ENCODE data around the gene ADAMTS19.
A peak's percentile ranks its signal among the peaks of the same experiment; 100 is the strongest.

The ADAMTS19 gene

DNA sequence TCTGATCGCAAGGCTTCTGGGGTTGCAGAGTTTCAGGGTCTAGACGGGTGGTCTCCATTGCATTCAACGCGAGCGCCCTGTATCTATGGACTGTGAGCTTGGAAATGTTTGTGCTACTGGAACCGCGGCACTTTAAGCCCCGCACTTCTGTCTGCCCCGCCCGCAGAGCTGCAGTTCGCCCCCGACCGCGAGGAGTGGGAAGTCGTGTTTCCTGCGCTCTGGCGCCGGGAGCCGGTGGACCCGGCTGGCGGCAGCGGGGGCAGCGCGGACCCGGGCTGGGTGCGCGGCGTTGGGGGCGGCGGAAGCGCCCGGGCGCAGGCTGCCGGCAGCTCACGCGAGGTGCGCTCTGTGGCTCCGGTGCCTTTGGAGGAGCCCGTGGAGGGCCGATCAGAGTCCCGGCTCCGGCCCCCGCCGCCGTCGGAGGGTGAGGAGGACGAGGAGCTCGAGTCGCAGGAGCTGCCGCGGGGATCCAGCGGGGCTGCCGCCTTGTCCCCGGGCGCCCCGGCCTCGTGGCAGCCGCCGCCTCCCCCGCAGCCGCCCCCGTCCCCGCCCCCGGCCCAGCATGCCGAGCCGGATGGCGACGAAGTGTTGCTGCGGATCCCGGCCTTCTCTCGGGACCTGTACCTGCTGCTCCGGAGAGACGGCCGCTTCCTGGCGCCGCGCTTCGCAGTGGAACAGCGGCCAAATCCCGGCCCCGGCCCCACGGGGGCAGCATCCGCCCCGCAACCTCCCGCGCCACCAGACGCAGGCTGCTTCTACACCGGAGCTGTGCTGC, 1.0 kb downstream of the ADAMTS19 start (continued):
- no peak for TF ChIP-seq OSR1 (CRISPR knock-in tag; IDR thresholded peaks at IDR 0.05)
- TF ChIP-seq ZC3H10 (CRISPR knock-in tag; IDR thresholded peaks at IDR 0.05), result no peak
- no peak for TF ChIP-seq BACH2 (CRISPR knock-in tag; IDR thresholded peaks at IDR 0.05; ENCODE audit: borderline replicate concordance)

DNA sequence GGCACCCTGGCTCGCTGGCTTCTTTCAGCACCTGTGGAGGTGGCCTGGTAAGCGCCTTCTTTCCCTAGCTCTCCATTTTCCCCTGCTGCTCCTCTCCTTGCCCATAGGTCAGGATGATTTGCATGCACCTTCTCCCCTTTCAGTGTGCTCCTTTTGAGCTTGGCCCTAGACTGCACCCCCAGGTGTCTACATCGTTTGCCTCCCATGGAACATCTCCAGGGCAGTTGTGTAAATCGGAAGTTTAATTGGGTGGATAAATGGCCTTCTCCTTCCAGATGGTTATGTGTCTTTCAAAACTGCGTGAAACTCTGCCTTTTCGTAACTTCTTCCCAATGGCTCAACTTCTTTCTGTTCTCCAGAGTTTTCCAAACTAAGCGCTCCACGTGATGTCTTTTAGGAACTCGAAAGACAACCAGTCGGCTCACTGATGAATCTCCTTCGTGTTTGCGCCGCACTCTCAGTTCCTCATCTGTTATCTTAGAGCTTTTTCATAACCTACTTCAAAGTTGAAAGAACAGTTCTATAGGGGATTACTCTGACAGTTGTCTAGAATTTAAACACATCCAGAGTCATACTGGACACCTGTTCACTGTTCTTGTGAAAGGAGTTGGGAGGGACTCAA, 1.7 kb downstream of the ADAMTS19 start:
- TF ChIP-seq ISL1 (CRISPR knock-in tag; IDR thresholded peaks at IDR 0.05) (no peak), SNAI2 (CRISPR knock-in tag; IDR thresholded peaks at IDR 0.05) (no peak), ZC3H10 (CRISPR knock-in tag; IDR thresholded peaks at IDR 0.05) (no peak), OSR1 (CRISPR knock-in tag; IDR thresholded peaks at IDR 0.05) (no peak), ZFP3 (CRISPR knock-in tag; IDR thresholded peaks at IDR 0.05) (no peak), BACH2 (CRISPR knock-in tag; IDR thresholded peaks at IDR 0.05; ENCODE audit: borderline replicate concordance) (no peak), RARB (CRISPR knock-in tag; IDR thresholded peaks at IDR 0.05) (no peak)
- TF ChIP-seq, protein P1, sequence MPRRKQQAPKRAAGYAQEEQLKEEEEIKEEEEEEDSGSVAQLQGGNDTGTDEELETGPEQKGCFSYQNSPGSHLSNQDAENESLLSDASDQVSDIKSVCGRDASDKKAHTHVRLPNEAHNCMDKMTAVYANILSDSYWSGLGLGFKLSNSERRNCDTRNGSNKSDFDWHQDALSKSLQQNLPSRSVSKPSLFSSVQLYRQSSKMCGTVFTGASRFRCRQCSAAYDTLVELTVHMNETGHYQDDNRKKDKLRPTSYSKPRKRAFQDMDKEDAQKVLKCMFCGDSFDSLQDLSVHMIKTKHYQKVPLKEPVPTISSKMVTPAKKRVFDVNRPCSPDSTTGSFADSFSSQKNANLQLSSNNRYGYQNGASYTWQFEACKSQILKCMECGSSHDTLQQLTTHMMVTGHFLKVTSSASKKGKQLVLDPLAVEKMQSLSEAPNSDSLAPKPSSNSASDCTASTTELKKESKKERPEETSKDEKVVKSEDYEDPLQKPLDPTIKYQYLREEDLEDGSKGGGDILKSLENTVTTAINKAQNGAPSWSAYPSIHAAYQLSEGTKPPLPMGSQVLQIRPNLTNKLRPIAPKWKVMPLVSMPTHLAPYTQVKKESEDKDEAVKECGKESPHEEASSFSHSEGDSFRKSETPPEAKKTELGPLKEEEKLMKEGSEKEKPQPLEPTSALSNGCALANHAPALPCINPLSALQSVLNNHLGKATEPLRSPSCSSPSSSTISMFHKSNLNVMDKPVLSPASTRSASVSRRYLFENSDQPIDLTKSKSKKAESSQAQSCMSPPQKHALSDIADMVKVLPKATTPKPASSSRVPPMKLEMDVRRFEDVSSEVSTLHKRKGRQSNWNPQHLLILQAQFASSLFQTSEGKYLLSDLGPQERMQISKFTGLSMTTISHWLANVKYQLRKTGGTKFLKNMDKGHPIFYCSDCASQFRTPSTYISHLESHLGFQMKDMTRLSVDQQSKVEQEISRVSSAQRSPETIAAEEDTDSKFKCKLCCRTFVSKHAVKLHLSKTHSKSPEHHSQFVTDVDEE (CRISPR knock-in tag; IDR thresholded peaks at IDR 0.05), result no peak
- TF ChIP-seq, protein P2, sequence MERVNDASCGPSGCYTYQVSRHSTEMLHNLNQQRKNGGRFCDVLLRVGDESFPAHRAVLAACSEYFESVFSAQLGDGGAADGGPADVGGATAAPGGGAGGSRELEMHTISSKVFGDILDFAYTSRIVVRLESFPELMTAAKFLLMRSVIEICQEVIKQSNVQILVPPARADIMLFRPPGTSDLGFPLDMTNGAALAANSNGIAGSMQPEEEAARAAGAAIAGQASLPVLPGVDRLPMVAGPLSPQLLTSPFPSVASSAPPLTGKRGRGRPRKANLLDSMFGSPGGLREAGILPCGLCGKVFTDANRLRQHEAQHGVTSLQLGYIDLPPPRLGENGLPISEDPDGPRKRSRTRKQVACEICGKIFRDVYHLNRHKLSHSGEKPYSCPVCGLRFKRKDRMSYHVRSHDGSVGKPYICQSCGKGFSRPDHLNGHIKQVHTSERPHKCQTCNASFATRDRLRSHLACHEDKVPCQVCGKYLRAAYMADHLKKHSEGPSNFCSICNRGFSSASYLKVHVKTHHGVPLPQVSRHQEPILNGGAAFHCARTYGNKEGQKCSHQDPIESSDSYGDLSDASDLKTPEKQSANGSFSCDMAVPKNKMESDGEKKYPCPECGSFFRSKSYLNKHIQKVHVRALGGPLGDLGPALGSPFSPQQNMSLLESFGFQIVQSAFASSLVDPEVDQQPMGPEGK (CRISPR knock-in tag; IDR thresholded peaks at IDR 0.05; ENCODE audit: borderline replicate concordance), result no peak
- TF ChIP-seq, protein P3, sequence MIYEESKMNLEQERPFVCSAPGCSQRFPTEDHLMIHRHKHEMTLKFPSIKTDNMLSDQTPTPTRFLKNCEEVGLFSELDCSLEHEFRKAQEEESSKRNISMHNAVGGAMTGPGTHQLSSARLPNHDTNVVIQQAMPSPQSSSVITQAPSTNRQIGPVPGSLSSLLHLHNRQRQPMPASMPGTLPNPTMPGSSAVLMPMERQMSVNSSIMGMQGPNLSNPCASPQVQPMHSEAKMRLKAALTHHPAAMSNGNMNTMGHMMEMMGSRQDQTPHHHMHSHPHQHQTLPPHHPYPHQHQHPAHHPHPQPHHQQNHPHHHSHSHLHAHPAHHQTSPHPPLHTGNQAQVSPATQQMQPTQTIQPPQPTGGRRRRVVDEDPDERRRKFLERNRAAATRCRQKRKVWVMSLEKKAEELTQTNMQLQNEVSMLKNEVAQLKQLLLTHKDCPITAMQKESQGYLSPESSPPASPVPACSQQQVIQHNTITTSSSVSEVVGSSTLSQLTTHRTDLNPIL (CRISPR knock-in tag; IDR thresholded peaks at IDR 0.05; ENCODE audit: low read depth), result no peak
- ATAC-seq, result no peak

DNA sequence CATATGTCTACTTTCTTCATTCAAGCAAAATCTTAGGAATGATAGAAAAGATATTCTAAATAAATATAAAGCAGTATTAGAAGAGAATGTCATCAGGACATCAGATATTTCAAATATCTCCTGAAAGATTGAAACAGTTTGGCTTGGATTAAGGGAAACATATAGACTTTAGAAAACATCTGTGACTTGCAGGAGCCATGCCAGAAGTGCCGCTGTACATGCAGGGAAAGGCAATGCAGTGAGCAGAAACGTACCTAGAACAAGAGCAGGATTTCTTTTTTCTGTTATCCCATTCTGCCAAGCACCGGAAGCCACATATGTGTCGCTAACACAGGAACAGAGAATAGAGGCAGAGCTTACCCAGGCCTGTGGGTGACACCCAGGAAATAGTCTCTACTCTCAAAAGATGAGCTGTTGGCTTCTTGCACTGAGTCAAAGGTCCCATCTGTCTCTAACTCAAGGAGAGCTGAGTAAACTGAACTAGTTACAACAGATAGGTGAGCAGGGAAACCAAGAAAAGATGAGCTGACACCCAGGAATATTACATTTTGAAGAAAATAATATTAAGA, 5.8 kb downstream of the ADAMTS19 start:
- ATAC-seq, result no peak
- TF ChIP-seq ISL1 (CRISPR knock-in tag; IDR thresholded peaks at IDR 0.05), result no peak
- no peak for TF ChIP-seq ESRRG (CRISPR knock-in tag; IDR thresholded peaks at IDR 0.05)
- TF ChIP-seq ZNF8 (CRISPR knock-in tag; IDR thresholded peaks at IDR 0.05), result no peak
- TF ChIP-seq, protein P1 (CRISPR knock-in tag; IDR thresholded peaks at IDR 0.05), result no peak

DNA sequence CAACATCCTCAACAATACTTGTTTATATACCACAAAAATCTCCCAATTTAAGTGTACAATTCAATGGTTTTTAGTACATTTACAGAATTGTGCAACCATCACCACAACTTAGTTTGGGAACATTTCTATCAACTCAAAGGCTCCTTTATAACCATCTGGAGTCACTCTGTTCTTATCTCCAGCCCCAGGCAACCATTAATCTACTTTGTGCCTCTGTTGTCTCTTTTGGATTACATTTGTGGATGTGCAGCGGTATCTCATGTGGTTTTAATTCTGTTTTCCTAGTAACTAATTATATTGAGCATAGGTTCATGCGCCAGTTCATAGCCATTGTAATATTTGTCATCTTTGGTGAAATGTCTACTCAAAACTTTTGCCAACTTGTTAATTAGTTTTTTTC, 14.4 kb downstream of the ADAMTS19 start:
- no peak for ATAC-seq
- TF ChIP-seq GLIS3 (CRISPR knock-in tag; IDR thresholded peaks at IDR 0.05), result no peak; the same call in 1 of the 2 replicates
- peak; percentile 60; the same call in 1 of the 2 replicates for TF ChIP-seq ARNTL (CRISPR knock-in tag; IDR thresholded peaks at IDR 0.05; ENCODE audit: borderline replicate concordance, low read depth)
- TF ChIP-seq OSR1 (CRISPR knock-in tag; IDR thresholded peaks at IDR 0.05), result no peak
- no peak for TF ChIP-seq ZNF565 (CRISPR knock-in tag; conservative IDR thresholded peaks at IDR 0.05; ENCODE audit: low read depth)
- peak; percentile 98 for TF ChIP-seq TCF4 (CRISPR knock-in tag; IDR thresholded peaks at IDR 0.05; ENCODE audit: borderline replicate concordance)
- TF ChIP-seq, protein P3 (CRISPR knock-in tag; IDR thresholded peaks at IDR 0.05; ENCODE audit: low read depth), result no peak
- TF ChIP-seq SNAI2 (CRISPR knock-in tag; IDR thresholded peaks at IDR 0.05), result 0 out of 2 replicates have a peak, but pooled peaks have one; percentile 49
- no peak for TF ChIP-seq ZC3H10 (CRISPR knock-in tag; IDR thresholded peaks at IDR 0.05)
- TF ChIP-seq, protein P4, sequence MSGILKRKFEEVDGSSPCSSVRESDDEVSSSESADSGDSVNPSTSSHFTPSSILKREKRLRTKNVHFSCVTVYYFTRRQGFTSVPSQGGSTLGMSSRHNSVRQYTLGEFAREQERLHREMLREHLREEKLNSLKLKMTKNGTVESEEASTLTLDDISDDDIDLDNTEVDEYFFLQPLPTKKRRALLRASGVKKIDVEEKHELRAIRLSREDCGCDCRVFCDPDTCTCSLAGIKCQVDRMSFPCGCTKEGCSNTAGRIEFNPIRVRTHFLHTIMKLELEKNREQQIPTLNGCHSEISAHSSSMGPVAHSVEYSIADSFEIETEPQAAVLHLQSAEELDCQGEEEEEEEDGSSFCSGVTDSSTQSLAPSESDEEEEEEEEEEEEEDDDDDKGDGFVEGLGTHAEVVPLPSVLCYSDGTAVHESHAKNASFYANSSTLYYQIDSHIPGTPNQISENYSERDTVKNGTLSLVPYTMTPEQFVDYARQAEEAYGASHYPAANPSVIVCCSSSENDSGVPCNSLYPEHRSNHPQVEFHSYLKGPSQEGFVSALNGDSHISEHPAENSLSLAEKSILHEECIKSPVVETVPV (CRISPR knock-in tag; IDR thresholded peaks at IDR 0.05), result peak; percentile 55; the same call in 1 of the 2 replicates
- TF ChIP-seq, protein P2 (CRISPR knock-in tag; IDR thresholded peaks at IDR 0.05; ENCODE audit: borderline replicate concordance), result no peak
- no peak for TF ChIP-seq TOX (CRISPR knock-in tag; IDR thresholded peaks at IDR 0.05; ENCODE audit: borderline replicate concordance)
- no peak for TF ChIP-seq BACH2 (CRISPR knock-in tag; IDR thresholded peaks at IDR 0.05; ENCODE audit: borderline replicate concordance)
- TF ChIP-seq ESRRG (CRISPR knock-in tag; IDR thresholded peaks at IDR 0.05), result no peak
- TF ChIP-seq CSDC2 (CRISPR knock-in tag; IDR thresholded peaks at IDR 0.05), result no peak

Data from SK-N-SH treated with all-trans-retinoic acid at 6 μM for 48 hours (cell line).